GM19324 (cell line): Measurements from ENCODE around the gene HES2.
"Not testable (repeated sequence)": the region's sequence is repeated elsewhere in the genome, so short reads cannot be mapped to it uniquely, and the experiment has no call there.

Experiments used
- ATAC-seq: cut with Tn5 transposase; IDR thresholded peaks from one replicate; pipeline ENCODE4 v1.9.1; 2021; ENCODE audit warnings: mild to moderate bottlenecking, moderate library complexity; ENCODE audit not compliant: unreplicated experiment, low FRiP score

The HES2 gene, protein sequence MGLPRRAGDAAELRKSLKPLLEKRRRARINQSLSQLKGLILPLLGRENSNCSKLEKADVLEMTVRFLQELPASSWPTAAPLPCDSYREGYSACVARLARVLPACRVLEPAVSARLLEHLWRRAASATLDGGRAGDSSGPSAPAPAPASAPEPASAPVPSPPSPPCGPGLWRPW

DNA sequence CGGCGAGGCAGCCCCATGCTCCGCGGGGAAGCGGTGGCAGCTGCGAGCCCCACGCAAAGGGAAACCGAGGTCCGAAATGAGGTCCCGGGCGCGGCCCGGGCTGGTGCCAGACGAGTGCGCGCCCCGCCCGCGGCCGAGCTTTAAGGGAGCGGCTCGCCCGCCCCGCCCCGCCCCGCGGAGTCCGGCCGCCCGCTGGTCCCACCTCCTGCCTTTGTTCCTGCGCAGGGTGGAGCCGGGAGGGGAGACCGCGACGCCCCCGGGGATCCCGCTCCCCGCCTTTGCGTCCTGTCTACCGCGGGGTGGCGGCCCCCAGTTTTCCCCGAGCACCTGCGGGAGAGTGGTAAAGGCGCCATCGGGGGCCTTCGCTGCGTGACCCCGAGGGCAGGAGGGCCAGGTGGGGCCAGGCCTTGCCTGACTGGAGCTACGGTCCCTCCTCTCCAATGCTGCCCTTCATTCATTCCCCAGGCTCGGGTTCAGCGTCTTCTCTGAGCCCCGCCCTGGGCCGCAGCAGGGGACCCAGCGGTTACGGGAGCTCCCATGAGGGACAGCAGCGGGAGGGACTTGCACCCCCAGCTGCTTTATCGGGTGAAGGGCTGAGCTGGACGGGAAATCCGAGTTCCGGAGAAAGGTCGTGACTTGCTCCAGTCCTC, at the start of gene HES2:
Gene HES2, minus strand, starts transcription at position 116 of the 650 bp plus-strand sequence. Its CDS starts 99 bp downstream, at position 17.
- no peak for ATAC-seq

DNA sequence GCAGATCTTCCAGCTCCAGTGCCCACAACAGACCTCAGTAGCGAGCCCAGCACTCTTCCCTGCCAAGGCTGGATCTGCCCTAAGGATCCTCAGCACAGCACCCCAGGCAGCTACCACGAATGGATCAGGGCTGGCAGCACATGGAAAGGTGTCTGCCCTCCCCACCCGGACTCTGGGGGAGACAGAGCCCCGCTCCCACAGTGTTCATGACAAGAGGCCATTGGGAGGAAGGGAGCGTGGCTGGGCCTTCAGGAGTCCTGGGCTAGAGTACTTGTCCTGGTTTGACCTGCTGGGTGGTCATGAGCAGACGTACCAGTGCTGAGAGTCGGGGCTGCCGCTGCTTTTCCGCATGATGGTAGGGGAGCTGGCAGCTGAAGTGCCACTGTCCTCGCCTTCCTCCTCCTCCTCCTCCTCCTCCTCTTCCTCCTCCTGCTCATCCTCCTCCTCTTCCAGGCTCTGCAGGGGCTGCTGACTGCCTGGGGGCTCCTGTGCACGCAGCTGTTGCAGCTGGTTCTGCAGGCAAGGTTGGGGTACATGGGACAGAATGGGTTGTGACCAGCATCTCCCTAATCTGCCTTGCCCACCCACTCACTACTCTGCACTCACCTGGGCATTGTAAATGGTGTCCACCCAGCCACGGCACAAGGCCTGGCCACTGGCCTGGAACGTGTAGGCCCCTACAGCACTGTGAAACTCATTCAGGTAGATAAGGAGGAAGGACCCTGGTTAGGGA, 49.2 kb upstream of the HES2 start:
- ATAC-seq, result no peak

DNA sequence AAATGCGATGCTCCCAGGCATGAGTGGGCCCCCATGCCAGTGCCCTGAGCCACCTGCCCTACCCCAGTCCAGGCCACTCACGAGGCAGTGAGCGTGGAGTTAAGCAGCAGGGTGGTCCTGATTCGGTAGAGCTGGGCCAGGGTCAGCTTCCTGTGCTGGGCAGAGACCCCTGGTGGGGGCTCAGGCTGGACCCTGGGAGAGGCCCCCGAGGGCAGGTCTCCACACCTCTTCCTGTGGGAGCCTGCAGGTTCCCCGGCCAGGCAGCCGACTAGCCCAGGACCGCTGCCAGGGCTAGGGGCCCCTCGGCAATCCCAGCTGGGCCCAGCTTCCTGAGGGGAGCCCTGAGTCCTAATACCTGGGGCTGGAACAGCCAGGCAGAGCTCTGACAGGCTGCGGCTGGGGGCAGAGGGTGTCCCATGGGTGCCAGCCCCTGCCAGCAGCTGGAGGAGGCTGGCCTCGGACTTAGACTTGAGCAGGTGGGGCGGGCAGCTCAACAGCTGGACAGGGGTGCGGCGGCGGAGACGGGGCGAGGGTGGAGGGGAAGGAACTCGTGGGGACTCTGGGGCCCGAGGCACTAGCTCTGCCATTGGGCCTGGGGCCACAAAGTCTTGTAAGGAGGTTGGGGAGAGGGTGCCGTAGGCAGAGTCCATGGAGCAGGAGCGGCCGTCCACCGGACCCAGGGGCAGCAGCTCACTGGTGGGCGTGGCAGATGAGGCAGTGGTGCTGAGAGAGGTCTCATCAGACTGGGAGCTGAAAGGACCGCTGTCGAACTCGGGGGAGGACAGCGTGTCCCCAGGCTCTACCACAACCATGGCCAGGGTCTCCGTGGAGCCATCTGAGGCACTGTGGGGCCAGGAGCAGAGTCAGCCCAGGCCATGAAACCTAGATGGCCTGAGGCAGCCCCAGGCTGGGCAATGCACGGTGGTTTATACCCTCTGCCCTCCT, 48.3 kb upstream of the HES2 start:
- no peak for ATAC-seq

DNA sequence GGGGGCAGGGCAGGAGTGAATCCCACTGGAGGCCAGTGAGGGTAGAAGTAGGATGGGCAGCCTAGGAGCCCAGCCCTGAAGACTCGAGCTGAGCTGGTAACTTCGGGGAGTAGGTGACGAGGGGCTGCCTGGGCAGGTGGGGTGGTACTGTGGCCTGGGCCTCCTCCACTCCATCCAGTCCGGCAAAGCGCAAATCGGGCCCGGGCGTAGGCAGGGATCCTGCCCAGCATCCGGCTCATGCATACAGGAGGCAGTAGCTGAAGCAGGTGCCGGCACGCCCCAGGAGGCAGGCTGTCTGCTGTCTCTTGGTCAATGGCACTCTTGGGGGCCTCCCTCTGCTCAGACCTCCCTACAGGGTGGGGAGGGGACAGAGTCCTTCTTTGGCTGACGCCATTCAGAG, 47.5 kb upstream of the HES2 start:
- no peak for ATAC-seq

DNA sequence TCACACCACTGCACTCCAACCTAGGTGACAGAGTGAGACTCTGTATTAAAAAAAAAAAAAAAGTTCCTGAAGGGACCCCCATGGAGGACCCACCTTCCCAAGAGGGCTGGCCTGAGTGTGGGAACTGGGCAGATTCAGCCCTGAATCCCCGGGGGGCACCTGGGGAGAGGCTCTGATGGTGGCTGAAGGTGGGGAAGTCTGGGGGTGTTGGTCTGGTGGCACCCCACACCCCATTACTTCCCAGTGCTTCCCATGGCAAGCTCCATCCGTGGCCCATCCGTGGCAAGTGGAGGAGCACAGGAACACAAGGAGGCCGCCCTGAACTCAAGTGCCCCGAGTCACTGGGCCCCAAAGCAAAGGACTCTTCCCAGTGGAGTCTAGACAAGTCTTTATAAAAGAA, 47.0 kb upstream of the HES2 start:
- no peak for ATAC-seq

DNA sequence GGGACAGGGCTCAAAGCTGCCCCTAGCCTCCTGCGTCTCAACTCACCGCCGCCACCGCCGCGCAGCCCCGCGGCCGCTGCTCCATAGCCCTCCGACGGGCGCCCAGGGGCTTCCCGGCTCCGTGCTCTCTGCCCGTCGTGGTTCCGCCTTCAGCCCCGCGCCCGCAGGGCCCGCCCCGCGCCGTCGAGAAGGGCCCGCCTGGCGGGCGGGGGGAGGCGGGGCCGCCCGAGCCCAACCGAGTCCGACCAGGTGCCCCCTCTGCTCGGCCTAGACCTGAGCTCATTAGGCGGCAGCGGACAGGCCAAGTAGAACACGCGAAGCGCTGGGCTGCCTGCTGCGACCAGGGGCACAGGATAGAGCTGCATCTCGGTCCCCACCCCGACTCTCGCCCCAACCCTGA, 46.3 kb upstream of the HES2 start, which contains the start of gene TNFRSF25:
Gene TNFRSF25, minus strand, starts transcription at position 151 of the 400 bp plus-strand sequence. Its CDS starts 66 bp downstream, at position 85.
- ATAC-seq, result no peak

DNA sequence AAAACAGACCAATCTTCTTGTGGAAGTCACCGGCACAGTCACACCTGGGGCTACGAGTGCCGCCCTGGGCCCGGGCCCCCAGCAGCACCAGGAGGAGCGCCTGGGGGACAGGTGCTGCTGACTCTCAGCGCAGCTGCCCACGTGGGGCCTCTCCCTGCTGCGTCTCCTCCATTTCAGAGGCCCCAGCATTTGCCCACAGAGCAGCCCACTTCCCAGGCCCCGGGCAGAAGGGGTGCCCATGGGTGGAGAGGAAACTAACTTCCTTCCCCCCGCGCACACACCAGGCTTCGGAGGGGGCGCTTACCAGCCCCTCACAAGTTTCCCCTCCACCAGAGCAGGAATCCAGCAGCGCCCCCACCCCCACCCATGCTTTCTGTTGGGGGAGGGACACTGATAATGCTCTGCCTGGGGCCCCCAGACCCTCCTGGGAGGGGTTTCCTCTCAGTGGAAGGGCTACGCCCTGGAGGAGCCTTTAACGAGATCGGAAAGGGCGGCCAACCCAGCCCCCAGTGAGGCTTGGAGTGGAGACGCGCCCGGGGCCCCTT, 45.8 kb upstream of the HES2 start:
- no peak for ATAC-seq

DNA sequence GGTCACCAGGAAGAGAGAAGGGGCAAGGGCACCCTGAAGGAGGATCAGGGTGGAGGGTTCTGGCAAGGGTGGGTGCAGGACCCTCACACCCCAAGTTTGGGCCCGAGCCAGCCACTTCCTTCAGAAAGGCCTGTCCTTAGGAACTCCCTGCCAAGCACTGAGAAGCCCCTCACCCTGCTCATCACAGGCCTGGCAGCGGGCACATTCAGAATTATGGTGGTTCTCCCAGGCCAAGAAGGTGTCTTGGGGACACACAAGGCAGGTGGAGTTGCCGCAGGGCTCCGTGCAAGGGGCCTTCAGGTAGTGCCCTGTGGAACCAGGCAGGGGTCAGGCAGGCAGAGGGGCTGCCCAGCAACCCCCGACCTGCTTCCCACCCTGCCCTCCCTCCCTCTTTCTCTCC, 45.2 kb upstream of the HES2 start:
- no peak for ATAC-seq

DNA sequence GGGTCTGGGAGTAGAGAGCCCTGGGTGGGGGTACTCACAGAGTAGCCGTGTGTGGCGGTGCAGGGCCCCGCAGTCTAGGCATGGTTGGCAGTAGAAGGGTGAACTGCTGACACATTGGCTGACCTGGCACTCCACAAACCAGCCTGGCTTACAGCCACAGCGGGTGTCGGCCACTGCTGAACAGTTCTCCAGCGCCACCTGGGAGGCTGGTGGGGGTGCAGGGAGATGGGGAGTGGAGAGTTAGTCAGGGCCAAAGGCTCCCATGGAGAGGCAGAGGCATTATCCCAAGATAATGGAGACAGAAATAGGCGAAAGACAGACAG, 44.8 kb upstream of the HES2 start:
- no peak for ATAC-seq

DNA sequence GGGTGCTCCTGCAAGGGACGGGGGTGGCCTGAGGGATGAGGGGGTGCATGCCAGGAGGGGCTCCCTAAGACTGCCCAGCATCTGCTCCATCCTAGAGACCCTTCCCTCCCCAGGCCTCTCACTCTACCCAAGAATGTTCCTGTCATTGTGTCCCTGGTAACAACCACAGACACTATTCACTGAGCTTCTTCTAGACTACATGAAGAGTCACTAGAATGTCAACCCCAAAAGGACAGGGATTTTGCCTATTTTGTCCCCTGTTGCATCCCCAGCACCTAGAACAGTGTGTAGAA, 43.3 kb upstream of the HES2 start:
- ATAC-seq, result no peak

DNA sequence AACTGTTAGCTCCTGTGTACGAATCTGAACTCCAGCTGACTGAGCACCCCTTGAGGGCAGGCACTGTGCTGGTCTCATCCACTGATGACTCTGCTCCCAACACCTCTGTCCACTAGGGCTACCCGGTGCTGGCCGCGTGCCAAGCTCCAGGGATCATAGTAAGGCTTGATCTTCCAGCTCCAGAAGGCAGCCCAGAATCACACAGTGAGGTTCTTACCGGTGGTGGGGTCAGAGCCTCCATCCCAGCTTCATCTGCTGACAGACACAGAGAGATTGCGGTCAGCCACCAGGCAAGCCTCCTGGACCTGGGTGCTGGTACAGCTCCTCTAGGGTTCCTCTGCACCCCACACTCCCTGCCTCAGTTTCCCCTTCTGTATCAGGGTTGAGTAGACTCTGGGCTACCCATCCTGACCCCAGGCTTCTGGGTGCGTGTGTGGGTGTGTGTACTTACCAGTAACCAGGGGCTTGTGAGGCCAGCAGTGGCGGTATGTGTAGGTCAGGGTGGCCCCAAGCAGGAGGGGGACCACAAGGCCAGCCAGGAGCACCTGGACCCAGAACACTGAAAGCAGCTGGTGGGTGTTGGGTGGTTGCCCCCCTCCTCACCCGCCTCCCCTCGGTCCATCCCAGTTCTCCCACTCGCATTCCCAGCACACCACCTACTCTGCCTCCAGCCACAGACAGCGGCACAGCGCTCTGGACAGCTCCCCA, 42.8 kb upstream of the HES2 start:
- ATAC-seq, result no peak

DNA sequence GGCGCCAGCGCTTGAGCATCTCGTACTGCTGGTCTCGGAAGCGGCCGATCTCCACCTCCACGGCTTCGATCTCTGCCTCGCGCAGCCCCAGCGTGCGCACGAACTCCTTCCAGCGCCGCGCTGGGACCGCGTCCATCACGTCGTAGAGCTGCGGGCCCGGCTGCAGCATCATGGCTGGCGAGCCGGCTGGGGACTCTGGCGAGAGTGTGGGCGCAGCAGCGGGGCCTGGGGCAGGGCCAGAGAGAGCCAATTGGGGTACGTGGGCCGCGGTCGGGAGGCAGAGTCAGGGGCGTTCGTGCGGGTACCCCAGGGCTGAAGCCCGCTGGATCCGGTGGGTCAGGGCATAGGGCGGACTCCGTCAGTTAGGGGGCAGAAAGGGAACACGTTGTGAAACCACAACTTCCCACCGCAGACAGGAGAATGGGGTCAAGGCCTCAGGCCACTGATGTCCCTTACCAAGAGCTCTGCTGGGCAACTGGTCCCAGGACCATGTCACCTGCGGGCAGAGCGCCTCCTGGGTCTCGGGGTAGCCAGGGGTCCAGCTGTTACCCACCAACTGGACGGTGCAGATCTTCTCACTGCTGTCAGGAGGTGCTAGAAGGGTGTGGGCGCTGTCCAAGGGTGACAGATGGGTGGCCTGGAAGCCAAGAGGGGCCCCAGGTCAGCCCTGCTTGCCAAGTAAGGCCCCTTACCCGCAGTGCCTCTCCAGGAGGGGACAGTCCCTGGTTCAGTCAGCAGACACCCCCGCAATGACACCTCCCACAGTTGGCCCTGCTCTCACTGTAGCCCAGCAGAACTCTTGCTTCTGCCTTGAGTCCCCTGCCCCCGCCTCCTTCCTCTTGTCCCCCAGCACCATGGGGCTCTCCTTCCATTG, 42.1 kb upstream of the HES2 start:
- no peak for ATAC-seq

DNA sequence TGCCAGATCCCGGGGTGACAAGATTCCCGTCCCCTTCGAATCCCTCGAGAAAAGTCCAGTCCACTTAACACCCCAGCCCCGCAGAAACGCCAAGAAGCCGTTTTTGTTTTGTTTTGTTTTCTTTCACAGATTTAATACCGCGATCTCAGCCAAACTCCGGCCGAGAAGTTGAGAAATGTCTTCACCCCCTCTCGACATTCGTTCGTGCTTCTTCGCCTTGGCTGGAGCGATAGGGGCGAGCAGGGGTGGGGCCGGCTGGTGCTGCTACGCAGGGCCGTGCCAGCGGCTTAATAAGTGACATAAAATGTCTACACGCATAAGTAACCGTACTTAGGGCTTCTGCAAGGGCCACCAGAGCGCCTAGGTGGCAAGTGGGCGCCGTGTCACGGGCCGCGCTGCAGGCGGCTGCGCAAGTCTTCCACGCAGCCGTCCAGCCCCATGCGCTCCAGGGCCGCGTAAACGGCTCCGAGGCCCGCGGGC, 41.4 kb upstream of the HES2 start:
- no peak for ATAC-seq

DNA sequence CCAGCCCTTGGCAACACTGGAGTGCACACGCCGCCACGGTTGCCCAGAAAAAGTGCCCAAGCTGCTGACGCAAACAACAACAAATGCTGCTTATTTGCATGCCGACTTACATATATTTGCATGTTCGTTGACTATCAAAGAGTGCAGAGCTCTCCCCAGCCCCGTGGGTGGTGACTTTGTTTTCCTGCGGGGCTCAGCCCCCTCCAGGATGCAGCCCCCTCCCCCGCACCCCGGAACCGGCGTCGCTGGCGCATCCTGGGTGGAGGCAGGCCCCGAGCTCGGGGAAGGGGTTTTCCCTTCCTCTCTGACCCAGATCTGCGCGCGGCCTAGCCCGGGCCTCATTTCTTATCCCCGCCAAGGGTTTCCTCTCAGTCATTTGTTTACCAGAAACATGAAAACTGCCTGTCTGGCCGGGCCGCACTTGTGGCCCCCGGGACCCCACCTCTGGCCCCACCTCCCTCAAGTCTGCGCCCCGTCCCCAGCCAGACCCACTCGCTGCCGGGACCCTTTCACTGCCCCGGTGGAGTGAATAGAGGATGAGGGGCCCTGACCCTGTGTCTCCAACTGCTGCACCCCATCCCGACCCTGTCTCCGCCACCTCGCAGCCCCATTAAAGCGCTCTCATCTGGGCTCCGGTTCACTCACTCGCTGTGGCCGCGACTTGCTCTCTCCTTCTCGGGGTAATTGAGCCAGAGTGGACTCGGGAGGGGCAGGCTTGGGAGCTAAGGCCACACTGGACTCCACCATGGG, 40.8 kb upstream of the HES2 start:
- no peak for ATAC-seq

DNA sequence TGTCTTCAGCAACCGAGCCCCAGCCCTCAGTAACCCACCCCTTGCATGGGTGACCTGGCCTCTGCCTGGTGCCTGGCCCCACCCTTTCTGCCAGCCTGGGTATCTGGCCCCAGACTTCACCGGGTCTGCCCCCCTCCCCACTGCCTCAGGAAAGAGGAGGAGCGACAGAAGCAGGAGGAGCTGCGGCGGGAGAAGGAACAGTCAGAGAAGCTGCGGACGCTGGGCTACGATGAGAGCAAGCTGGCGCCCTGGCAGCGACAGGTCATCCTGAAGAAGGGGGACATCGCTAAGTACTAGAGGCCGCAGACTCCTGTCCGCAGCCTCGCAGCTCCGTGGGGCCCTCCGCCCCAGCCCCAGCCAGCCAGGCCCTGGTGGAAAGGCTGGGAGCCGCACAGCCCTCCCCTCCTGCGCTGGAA, 40.1 kb upstream of the HES2 start:
- no peak for ATAC-seq

DNA sequence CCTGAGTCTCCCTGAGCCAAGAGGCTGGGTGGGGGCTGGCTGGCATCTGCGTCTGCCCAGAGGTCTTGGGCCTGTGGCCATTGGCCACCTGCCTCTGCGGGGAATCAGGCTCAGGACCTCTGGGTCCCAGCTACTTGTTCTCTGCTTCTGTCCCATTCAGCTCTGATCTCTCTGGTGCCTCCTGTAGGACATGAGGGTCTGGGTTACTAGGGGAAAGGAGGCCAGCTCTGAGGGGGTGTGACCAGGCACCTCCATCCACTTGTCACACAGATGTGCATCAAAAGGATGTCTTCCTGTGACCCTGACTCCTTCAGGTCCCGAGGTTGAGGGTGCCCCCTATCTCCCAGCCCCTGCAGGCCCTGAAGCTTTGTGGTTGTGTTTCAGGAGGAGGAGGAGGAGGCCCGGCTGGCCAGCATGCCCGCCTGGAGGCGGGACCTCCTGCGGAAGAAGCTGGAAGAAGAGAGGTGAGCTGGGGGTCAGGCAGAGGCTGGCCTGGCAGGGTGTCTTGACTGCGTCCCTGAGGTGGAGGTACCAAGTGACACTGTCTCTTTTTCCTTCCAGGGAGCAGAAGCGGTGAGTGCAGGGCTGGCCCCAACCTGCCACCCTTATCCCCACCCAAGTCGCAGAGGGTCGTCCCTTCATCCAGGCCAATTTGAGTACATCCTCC, 37.2 kb upstream of the HES2 start:
- no peak for ATAC-seq

DNA sequence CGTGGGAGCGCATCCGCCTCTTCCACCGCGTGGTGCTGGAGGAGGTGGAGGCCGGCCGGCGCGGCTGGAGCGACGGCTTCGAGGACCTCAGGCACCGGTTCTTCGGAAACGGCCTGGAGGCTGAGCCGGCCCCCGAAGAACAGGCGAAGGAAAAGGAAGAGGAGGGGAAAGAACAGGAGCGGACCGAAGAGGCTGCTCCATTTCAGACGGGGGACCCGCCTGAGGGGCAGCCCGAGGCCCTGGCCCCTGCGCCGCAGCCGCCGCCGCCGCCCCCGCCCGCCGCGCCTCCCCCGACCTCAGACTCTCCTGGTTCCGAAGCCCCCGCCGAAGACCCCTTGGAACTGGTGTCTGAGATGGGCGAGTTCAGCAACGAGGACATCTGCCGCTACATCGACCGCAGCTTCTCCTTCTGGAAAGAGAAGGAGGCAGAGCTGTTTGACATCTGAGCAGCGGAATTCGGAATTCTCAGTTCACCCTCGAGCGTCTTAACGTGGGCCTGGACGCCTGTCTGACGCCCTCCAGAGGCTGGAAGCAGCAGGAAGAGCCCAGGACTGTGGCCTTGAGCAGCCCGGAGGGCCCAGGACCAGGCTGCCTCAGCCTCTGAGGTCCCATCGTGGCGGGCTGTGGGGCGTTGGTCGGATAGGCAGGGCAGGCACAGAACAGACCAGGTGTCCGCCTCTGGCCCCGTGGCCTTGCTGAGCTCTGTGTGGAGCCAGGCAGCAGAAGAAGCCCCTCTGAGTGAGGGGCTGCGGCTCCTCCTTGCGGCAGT, 36.2 kb upstream of the HES2 start:
- not testable (repeated sequence) for ATAC-seq
